HCT116 (cell line): ENCODE results near the gene CDH3.

Source experiments
- CEBPB ChIP-seq: IDR thresholded peaks from 2 replicates; pipeline ENCODE4 v1.6.1; 2012; ENCODE audit warnings: low read depth
- EZH2 ChIP-seq: fragments of 200-600 bp; sonication (generic); IDR thresholded peaks from 2 replicates; pipeline ENCODE4 v1.6.1; 2017; ENCODE audit warnings: antibody characterized with exemption, mixed run types
- EZH2phosphoT487 ChIP-seq: fragments of 200-600 bp; IDR thresholded peaks from 2 replicates; pipeline ENCODE4 v1.6.1; 2018; ENCODE audit warnings: antibody characterized with exemption, borderline replicate concordance
- JUND ChIP-seq: IDR thresholded peaks from 2 replicates; pipeline ENCODE4 v1.6.1; 2012
- POLR2A ChIP-seq: IDR thresholded peaks from 2 replicates; pipeline ENCODE4 v1.7.0; 2011; ENCODE audit warnings: borderline replicate concordance; ENCODE audit not compliant: insufficient read depth, insufficient read length; ENCODE audit errors: extremely low read depth
- POLR2AphosphoS5 ChIP-seq: IDR thresholded peaks from 2 replicates; pipeline ENCODE4 v1.6.1; 2011; ENCODE audit warnings: mild to moderate bottlenecking, low read depth, low read length, moderate library complexity
- RAD21 ChIP-seq: IDR thresholded peaks from 2 replicates; pipeline ENCODE4 v1.6.1; 2012; ENCODE audit warnings: low read depth, mild to moderate bottlenecking
- SP1 ChIP-seq: IDR thresholded peaks from 2 replicates; pipeline ENCODE4 v1.6.1; 2012; ENCODE audit warnings: low read depth
- SRF ChIP-seq: IDR thresholded peaks from 2 replicates; pipeline ENCODE4 v1.6.1; 2012; ENCODE audit warnings: low read depth
- TCF7L2 ChIP-seq: IDR thresholded peaks from 2 replicates; pipeline ENCODE4 v1.7.0; 2011; ENCODE audit warnings: borderline replicate concordance, inconsistent platforms; ENCODE audit not compliant: insufficient read depth, insufficient read length; ENCODE audit errors: extremely low read depth
- YY1 ChIP-seq: IDR thresholded peaks from 2 replicates; pipeline ENCODE4 v1.6.1; 2011; ENCODE audit warnings: low read length, low read depth, moderate library complexity, mild to moderate bottlenecking; ENCODE audit not compliant: insufficient replicate concordance; ENCODE audit errors: extremely low read depth
- TF ChIP-seq, protein P1 (sequence below), 3 experiments: fragments of 200-600 bp in 1 of 3; sonication (generic) in 1 of 3; IDR thresholded peaks in 2 of 3; conservative IDR thresholded peaks in 1 of 3; 2 replicates each; pipeline ENCODE4 v1.5.1; 2012 to 2017; ENCODE audit warnings: low read depth in 2 of 3, low read length in 2 of 3, antibody characterized with exemption in 1 of 3, borderline replicate concordance in 1 of 3, control low read depth in 1 of 3, mild to moderate bottlenecking in 1 of 3, mixed read lengths in 1 of 3, mixed run types in 1 of 3, moderate library complexity in 1 of 3; ENCODE audit not compliant: insufficient read depth in 1 of 3
- TF ChIP-seq, protein P2 (sequence below): IDR thresholded peaks from 2 replicates; pipeline ENCODE4 v1.6.1; 2012
- TF ChIP-seq, protein P3 (sequence below): IDR thresholded peaks from 2 replicates; pipeline ENCODE4 v1.6.1; 2012; ENCODE audit warnings: low read depth

DNA sequence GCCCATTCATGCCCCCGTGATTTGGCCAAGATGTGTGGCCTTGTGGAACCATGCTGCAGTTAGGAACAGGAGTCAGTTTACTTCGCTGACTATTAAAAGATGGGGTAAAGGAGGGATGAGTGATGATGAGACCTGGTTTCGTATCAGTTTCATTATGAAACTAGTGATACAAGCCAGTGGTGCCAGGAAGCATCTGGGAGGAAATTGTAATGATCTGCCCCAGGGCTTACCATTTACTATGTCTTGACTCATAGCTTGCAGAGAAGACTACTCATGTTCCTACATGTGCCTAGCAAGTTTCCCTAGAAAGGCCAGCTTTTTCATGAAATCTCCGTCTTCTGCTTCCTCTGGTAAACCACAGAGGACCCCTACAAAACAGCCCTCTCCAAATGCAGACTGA, 23.2 kb downstream of the CDH3 start:
- TF ChIP-seq CEBPB = no peak
- no peak for TF ChIP-seq RAD21
- TF ChIP-seq POLR2A = no peak
- no peak for TF ChIP-seq SRF
- TF ChIP-seq, protein P1, sequence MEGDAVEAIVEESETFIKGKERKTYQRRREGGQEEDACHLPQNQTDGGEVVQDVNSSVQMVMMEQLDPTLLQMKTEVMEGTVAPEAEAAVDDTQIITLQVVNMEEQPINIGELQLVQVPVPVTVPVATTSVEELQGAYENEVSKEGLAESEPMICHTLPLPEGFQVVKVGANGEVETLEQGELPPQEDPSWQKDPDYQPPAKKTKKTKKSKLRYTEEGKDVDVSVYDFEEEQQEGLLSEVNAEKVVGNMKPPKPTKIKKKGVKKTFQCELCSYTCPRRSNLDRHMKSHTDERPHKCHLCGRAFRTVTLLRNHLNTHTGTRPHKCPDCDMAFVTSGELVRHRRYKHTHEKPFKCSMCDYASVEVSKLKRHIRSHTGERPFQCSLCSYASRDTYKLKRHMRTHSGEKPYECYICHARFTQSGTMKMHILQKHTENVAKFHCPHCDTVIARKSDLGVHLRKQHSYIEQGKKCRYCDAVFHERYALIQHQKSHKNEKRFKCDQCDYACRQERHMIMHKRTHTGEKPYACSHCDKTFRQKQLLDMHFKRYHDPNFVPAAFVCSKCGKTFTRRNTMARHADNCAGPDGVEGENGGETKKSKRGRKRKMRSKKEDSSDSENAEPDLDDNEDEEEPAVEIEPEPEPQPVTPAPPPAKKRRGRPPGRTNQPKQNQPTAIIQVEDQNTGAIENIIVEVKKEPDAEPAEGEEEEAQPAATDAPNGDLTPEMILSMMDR (IDR thresholded peaks at IDR 0.05 in 2 of 3, conservative IDR thresholded peaks at IDR 0.05 in 1 of 3; ENCODE audit: borderline replicate concordance in 1 of 3, insufficient read depth in 1 of 3, low read depth in 2 of 3, low read length in 2 of 3) = no peak
- TF ChIP-seq, protein P2, sequence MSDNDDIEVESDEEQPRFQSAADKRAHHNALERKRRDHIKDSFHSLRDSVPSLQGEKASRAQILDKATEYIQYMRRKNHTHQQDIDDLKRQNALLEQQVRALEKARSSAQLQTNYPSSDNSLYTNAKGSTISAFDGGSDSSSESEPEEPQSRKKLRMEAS = 0 out of 2 replicates have a peak, but pooled peaks have one; percentile 32
- TF ChIP-seq, protein P3, sequence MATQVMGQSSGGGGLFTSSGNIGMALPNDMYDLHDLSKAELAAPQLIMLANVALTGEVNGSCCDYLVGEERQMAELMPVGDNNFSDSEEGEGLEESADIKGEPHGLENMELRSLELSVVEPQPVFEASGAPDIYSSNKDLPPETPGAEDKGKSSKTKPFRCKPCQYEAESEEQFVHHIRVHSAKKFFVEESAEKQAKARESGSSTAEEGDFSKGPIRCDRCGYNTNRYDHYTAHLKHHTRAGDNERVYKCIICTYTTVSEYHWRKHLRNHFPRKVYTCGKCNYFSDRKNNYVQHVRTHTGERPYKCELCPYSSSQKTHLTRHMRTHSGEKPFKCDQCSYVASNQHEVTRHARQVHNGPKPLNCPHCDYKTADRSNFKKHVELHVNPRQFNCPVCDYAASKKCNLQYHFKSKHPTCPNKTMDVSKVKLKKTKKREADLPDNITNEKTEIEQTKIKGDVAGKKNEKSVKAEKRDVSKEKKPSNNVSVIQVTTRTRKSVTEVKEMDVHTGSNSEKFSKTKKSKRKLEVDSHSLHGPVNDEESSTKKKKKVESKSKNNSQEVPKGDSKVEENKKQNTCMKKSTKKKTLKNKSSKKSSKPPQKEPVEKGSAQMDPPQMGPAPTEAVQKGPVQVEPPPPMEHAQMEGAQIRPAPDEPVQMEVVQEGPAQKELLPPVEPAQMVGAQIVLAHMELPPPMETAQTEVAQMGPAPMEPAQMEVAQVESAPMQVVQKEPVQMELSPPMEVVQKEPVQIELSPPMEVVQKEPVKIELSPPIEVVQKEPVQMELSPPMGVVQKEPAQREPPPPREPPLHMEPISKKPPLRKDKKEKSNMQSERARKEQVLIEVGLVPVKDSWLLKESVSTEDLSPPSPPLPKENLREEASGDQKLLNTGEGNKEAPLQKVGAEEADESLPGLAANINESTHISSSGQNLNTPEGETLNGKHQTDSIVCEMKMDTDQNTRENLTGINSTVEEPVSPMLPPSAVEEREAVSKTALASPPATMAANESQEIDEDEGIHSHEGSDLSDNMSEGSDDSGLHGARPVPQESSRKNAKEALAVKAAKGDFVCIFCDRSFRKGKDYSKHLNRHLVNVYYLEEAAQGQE = no peak
- TF ChIP-seq EZH2 = no peak
- TF ChIP-seq JUND = no peak
- TF ChIP-seq POLR2AphosphoS5 = no peak
- TF ChIP-seq EZH2phosphoT487 = no peak
- no peak for TF ChIP-seq TCF7L2
- no peak for TF ChIP-seq YY1
- TF ChIP-seq SP1 = peak; percentile 22; the same call in 1 of the 2 replicates
